Erythroblast (primary cell): Measurements from ENCODE around the gene ARHGEF37.

Source experiments
- DNase-seq, 2 experiments: peaks; one replicate each; lab custom pipeline; 2025; lab: John Stamatoyannopoulos, UW
- GATA1 ChIP-seq: IDR thresholded peaks from 2 replicates; pipeline ENCODE4 v1.6.1; 2011; ENCODE audit warnings: low read depth, mild to moderate bottlenecking, control low read depth, low read length, moderate library complexity
- POLR2A ChIP-seq: IDR thresholded peaks from 2 replicates; pipeline ENCODE4 v1.6.1; 2011; ENCODE audit warnings: mild to moderate bottlenecking, low read length

Gene ARHGEF37

GRCh38 chr5:149603920-149604319 lies 22.6 kb downstream of the ARHGEF37 start:
- peak in 1 of 2 experiments; percentile 18 for DNase-seq
- TF ChIP-seq GATA1 (no peak), POLR2A (no peak)

- no peak for DNase-seq
- TF ChIP-seq POLR2A, result no peak
- TF ChIP-seq GATA1, result no peak
These were observed 23.0 kb downstream of the ARHGEF37 start for GRCh38 chr5:149604321-149604720.

- no peak for TF ChIP-seq GATA1
- TF ChIP-seq POLR2A, result no peak
- DNase-seq, result peak; percentile 19 to 52
These were observed 24.2 kb downstream of the ARHGEF37 start for GRCh38 chr5:149605354-149605997.

GRCh38 chr5:149605998-149606724 lies 24.9 kb downstream of the ARHGEF37 start:
- TF ChIP-seq POLR2A (peak; percentile 65), GATA1 (peak; percentile 46)
- DNase-seq, result peak; percentile 94 to 97

GRCh38 chr5:149608936-149609545 lies 27.7 kb downstream of the ARHGEF37 start:
- TF ChIP-seq POLR2A (no peak), GATA1 (no peak)
- DNase-seq, result no peak

GRCh38 chr5:149609640-149610219 lies 28.4 kb downstream of the ARHGEF37 start:
- DNase-seq, result no peak

GRCh38 chr5:149610589-149611255 lies 29.4 kb downstream of the ARHGEF37 start:
- peak; percentile 55 to 82 for DNase-seq
- TF ChIP-seq POLR2A, result no peak

More at GRCh38 chr5:149609640-149610219, 28.4 kb downstream of the ARHGEF37 start:
- no peak for TF ChIP-seq POLR2A
- TF ChIP-seq GATA1, result no peak

GRCh38 chr5:149611326-149611725 lies 30.0 kb downstream of the ARHGEF37 start:
- TF ChIP-seq POLR2A, result no peak
- no peak for TF ChIP-seq GATA1
- no peak for DNase-seq

- no peak for TF ChIP-seq POLR2A
- no peak for TF ChIP-seq GATA1
- DNase-seq, result no peak
These were observed 33.0 kb downstream of the ARHGEF37 start for GRCh38 chr5:149614034-149614907.

- no peak for DNase-seq
- no peak for TF ChIP-seq POLR2A
- no peak for TF ChIP-seq GATA1
These were observed 34.7 kb downstream of the ARHGEF37 start for GRCh38 chr5:149615976-149616375.

GRCh38 chr5:149616727-149617285 lies 35.5 kb downstream of the ARHGEF37 start:
- TF ChIP-seq GATA1 (no peak), POLR2A (no peak)

GRCh38 chr5:149617760-149618306 lies 36.5 kb downstream of the ARHGEF37 start:
- no peak for DNase-seq
- TF ChIP-seq GATA1, result no peak
- no peak for TF ChIP-seq POLR2A

More at GRCh38 chr5:149616727-149617285, 35.5 kb downstream of the ARHGEF37 start:
- DNase-seq, result no peak
